ENCODE results near the gene SGCA. TPM values are rescaled to one million over a fixed set of nuclear protein-coding genes. Genes with fewer than 3 reads are reported as not detected.

The SGCA gene
- total RNA-seq, 1 donor from 2014 or later, result not detected

DNA sequence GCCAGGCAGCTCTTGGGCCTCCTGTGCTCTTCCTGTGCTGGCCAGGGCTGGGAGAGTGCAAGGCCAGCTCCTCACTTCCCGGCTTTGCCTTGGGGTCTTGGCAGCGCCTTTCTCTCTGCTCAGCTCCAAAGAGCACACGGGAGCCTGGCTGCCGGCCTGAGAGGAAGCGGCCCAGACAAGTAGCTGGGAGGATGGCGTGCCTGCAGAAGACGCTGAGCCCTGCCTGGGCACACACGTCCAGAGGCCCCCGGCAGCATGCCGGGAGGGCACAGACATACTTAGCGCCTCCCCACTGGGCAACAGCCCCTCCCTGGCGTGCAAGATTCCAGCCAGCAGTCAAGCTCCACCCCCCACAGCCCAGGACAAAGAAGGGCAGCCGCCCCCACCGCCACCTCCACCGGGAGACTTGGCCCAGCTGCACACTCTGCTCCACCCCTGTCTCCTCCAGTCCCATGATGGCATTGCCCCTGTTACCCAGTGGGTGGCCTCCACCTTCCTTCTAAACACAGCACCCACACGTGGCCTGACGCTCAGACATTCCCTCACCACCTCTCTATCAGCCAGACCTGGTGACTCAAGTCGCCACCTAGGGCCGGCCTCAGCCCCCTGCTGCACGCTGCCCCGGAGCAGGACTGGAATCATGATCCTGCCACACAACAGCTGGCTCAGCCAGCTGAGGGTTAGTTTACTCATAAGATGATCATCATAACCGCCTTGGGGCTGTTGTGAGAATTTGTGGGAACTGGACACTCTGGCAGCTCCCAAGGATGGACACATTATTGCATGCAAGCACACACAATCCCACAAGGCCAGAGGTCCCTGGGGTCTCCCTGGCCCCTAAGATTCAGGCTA, 12.4 kb downstream of the SGCA start:
- H3K36me3 ChIP-seq, result no peaks in the 10 kb centered on the region
- H3K9ac ChIP-seq, result no peak overlapping the region
- peak; percentile 76 for DNase-seq (ENCODE audit: low spot score)
- peaks cover 9% of the 10 kb centered on the region for H3K27me3 Mint-ChIP-seq (ENCODE audit: insufficient read depth, low read depth)
- H3F3A ChIP-seq (ENCODE audit: low read depth), result peaks cover 20% of the 10 kb centered on the region
- no peaks in the 10 kb centered on the region for H4K20me1 ChIP-seq (ENCODE audit: low read depth)
- H3K4me2 ChIP-seq, result peak overlapping the region; percentile 42
- H3K36me3 Mint-ChIP-seq, result no peaks in the 10 kb centered on the region
- H3K9me3 ChIP-seq (ENCODE audit: low read depth), result no peaks in the 10 kb centered on the region
- TF ChIP-seq EZH2phosphoT487 (IDR thresholded peaks at IDR 0.05), result no peak
- no peak for TF ChIP-seq EZH2 (IDR thresholded peaks at IDR 0.05)
- TF ChIP-seq, protein P1, sequence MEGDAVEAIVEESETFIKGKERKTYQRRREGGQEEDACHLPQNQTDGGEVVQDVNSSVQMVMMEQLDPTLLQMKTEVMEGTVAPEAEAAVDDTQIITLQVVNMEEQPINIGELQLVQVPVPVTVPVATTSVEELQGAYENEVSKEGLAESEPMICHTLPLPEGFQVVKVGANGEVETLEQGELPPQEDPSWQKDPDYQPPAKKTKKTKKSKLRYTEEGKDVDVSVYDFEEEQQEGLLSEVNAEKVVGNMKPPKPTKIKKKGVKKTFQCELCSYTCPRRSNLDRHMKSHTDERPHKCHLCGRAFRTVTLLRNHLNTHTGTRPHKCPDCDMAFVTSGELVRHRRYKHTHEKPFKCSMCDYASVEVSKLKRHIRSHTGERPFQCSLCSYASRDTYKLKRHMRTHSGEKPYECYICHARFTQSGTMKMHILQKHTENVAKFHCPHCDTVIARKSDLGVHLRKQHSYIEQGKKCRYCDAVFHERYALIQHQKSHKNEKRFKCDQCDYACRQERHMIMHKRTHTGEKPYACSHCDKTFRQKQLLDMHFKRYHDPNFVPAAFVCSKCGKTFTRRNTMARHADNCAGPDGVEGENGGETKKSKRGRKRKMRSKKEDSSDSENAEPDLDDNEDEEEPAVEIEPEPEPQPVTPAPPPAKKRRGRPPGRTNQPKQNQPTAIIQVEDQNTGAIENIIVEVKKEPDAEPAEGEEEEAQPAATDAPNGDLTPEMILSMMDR (IDR thresholded peaks at IDR 0.05), result peak; percentile 55
- no peak overlapping the region for H3K4me3 ChIP-seq
- H3K9me3 Mint-ChIP-seq, result no peaks in the 10 kb centered on the region
- H3K4me1 Mint-ChIP-seq, result peaks cover 43% of the 10 kb centered on the region
- no peak overlapping the region for H3K4me3 Mint-ChIP-seq
- no peaks in the 10 kb centered on the region for H3K79me2 ChIP-seq (ENCODE audit: low read depth)
- no peaks in the 10 kb centered on the region for H3K27me3 ChIP-seq
- H3K27ac Mint-ChIP-seq, result peak overlapping the region; percentile 92
- no peak overlapping the region for H3K27ac ChIP-seq
- peaks cover 12% of the 10 kb centered on the region for H3K4me1 ChIP-seq
- peak overlapping the region; percentile 34 for H2AFZ ChIP-seq (replicated peaks)

DNA sequence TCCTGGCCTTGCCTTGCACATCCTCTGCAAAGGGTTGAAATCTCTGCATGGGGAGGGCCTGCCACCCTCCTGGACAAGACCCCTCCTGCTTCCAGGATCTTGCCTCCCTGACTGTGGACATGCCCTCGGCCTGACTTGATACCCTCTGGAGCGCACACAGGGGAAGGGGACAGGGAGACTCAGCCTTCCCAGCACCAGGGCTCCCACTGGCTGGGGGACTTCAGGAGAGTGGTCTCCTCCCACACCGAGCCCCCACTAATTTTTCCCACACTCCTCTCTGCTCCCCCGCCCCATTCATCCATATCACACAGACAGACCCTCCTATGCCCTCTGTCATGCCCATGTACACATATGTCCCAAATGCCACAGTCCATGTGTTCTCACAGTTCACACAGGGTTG, 14.3 kb downstream of the SGCA start:
- Histone ChIP-seq H3F3A (ENCODE audit: low read depth) (peaks cover 20% of the 10 kb centered on the region), H3K4me1 (peaks cover 31% of the 10 kb centered on the region), H3K9ac (no peak overlapping the region), H3K79me2 (ENCODE audit: low read depth) (no peaks in the 10 kb centered on the region), H3K36me3 (no peaks in the 10 kb centered on the region), H2AFZ (replicated peaks) (no peak overlapping the region), H3K27me3 (no peaks in the 10 kb centered on the region), H3K27ac (no peak overlapping the region), H3K4me3 (no peak overlapping the region), H3K9me3 (ENCODE audit: low read depth) (no peaks in the 10 kb centered on the region), H3K4me2 (no peak overlapping the region), H4K20me1 (ENCODE audit: low read depth) (no peaks in the 10 kb centered on the region)
- no peak for DNase-seq (ENCODE audit: low spot score)
- Mint-ChIP-seq H3K4me1 (peaks cover 50% of the 10 kb centered on the region), H3K27me3 (ENCODE audit: insufficient read depth, low read depth) (peaks cover 10% of the 10 kb centered on the region), H3K4me3 (no peak overlapping the region), H3K27ac (peak overlapping the region; percentile 23), H3K36me3 (no peaks in the 10 kb centered on the region), H3K9me3 (no peaks in the 10 kb centered on the region)
- TF ChIP-seq EZH2phosphoT487 (IDR thresholded peaks at IDR 0.05), result no peak
- TF ChIP-seq, protein P1 (IDR thresholded peaks at IDR 0.05), result no peak
- TF ChIP-seq EZH2 (IDR thresholded peaks at IDR 0.05), result no peak

DNA sequence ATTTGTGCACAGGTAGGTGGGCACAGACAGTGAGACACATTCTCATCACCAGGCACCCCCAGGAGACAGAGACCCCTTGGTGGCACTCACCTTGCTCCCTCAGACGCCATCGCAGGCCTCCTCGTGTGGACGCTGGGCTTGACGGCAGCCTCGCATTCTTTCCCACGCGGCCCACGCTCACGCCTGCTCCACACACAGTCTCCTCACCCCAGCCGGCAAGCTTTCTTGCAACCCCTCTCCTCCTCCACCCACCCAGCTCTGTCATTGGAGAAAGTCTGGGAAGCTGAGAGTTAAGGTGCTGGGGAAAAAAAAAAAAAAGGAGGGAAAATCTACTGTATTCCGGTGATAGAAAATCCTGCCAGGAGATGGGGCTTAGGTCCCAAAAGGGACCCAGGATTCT, 14.8 kb downstream of the SGCA start:
- Mint-ChIP-seq H3K4me3 (no peak overlapping the region), H3K4me1 (peaks cover 53% of the 10 kb centered on the region), H3K36me3 (peaks cover 3% of the 10 kb centered on the region), H3K9me3 (no peaks in the 10 kb centered on the region), H3K27me3 (ENCODE audit: insufficient read depth, low read depth) (peaks cover 10% of the 10 kb centered on the region), H3K27ac (no peak overlapping the region)
- Histone ChIP-seq H3K27ac (no peak overlapping the region), H4K20me1 (ENCODE audit: low read depth) (no peaks in the 10 kb centered on the region), H3K9me3 (ENCODE audit: low read depth) (no peaks in the 10 kb centered on the region), H3K4me1 (peaks cover 33% of the 10 kb centered on the region), H2AFZ (replicated peaks) (no peak overlapping the region), H3K36me3 (no peaks in the 10 kb centered on the region), H3K79me2 (ENCODE audit: low read depth) (no peaks in the 10 kb centered on the region), H3K9ac (no peak overlapping the region), H3K4me2 (no peak overlapping the region), H3K27me3 (no peaks in the 10 kb centered on the region), H3K4me3 (no peak overlapping the region), H3F3A (ENCODE audit: low read depth) (peaks cover 20% of the 10 kb centered on the region)
- no peak for DNase-seq (ENCODE audit: low spot score)
- TF ChIP-seq, protein P1 (IDR thresholded peaks at IDR 0.05), result no peak
- TF ChIP-seq EZH2 (IDR thresholded peaks at IDR 0.05), result no peak
- no peak for TF ChIP-seq EZH2phosphoT487 (IDR thresholded peaks at IDR 0.05)
